ENCODE data around the gene EPC1. TPM values are rescaled to one million over a fixed set of nuclear protein-coding genes. Genes with fewer than 3 reads are reported as not detected.

The EPC1 gene
- total and polyA plus RNA-seq, 9 of the 15 experiments (the other 6 are each of a cell fraction or from before 2014, with no cell fraction given), result 7.0 to 43.6 (median 16.1) TPM

DNA sequence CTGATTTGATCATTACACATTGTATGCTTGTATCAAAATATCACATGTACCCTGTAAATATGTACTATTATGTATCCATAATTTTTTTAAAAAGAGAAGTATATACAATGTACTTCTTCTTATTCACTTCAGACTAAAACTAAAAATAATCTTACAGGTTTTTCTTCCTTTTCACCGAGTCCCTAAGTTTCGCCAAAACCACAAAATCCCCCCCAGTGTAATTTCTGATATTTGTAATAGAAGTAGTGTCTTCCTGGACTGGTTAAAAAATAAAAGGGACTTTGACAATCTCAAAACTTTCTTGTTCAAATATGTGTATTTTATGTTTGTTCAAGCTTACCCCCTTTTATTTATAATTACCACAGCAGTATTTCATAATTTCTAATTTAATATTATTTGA, 23.9 kb downstream of the EPC1 start:
- intact Hi-C loops (cut with micrococcal nuclease), result no loop called here
- no peak for FAIRE-seq
- DNase-seq (ENCODE audit: extremely low read depth in 1 of 4, low spot score in 3 of 4), result no peak
- H3K36me3 ChIP-seq (ENCODE audit: control insufficient read depth, insufficient read depth, low read length), result peaks cover 7% of the 10 kb centered on the region; the same call in 1 of the 3 replicates
- H3K27me3 ChIP-seq (ENCODE audit: control insufficient read depth in 2 of 2, insufficient read depth in 2 of 2, low read length in 2 of 2), result no peaks in the 10 kb centered on the region
- no peak overlapping the region for H3K9ac ChIP-seq (ENCODE audit: insufficient read depth in 1 of 2, low read depth in 2 of 2, low read length in 2 of 2)
- H2AFZ ChIP-seq (ENCODE audit: low read depth, low read length), result no peak overlapping the region
- no peak overlapping the region for H3K27ac ChIP-seq (ENCODE audit: extremely low read depth, low read depth, low read length)
- H3K4me3 ChIP-seq, result no peak overlapping the region
- no peak overlapping the region for H3K4me2 ChIP-seq (ENCODE audit: insufficient read depth, low read length)
- ChIA-PET CTCF (ENCODE audit: low intra/inter-chr PET ratio) (no interaction called here), POLR2A (interaction anchor here (1.7 kb wide), 1 partner anchor 19 kb away, joined by 6 read pairs; no protein-coding TSS in a partner anchor)
- H3K9me1 ChIP-seq (ENCODE audit: control insufficient read depth, insufficient read depth, low read length), result no peaks in the 10 kb centered on the region
- H3K4me1 ChIP-seq (replicated peaks in 1 of 2; ENCODE audit: control insufficient read depth in 2 of 2, insufficient read depth in 2 of 2, low read length in 2 of 2), result peaks cover 0 to 6% of the 10 kb centered on the region in 2 experiments; a peak in 2 of 5 replicates
- 97% methylated on average over 2 of the region's 2 CpGs for WGBS (ENCODE audit: insufficient coverage, low coverage, missing lambda C conversion rate)
- peaks cover 98% of the 10 kb centered on the region for H3K79me2 ChIP-seq (ENCODE audit: control insufficient read depth, insufficient read depth, low read length)
- H4K20me1 ChIP-seq (replicated peaks; ENCODE audit: control insufficient read depth, insufficient read depth, low read length), result peaks cover 15% of the 10 kb centered on the region
- no TSS peak for BruUV-seq (replicated peaks)
- H3K9me3 ChIP-seq (replicated peaks; ENCODE audit: control insufficient read depth, insufficient read depth, low read depth, low read length), result no peaks in the 10 kb centered on the region
- ATAC-seq, result no peak
- in situ Hi-C loops (cut with MboI), result no loop called here
- TF ChIP-seq XRCC3 (IDR thresholded peaks at IDR 0.05), result no peak
- TF ChIP-seq CREM (IDR thresholded peaks at IDR 0.05; ENCODE audit: low read depth), result no peak
- no peak for TF ChIP-seq ZNF695 (CRISPR knock-in tag; IDR thresholded peaks at IDR 0.05)
- TF ChIP-seq PHF21A (IDR thresholded peaks at IDR 0.05; ENCODE audit: borderline replicate concordance, low read depth), result no peak
- no peak for TF ChIP-seq TARDBP (IDR thresholded peaks at IDR 0.05)
- TF ChIP-seq, protein P1, sequence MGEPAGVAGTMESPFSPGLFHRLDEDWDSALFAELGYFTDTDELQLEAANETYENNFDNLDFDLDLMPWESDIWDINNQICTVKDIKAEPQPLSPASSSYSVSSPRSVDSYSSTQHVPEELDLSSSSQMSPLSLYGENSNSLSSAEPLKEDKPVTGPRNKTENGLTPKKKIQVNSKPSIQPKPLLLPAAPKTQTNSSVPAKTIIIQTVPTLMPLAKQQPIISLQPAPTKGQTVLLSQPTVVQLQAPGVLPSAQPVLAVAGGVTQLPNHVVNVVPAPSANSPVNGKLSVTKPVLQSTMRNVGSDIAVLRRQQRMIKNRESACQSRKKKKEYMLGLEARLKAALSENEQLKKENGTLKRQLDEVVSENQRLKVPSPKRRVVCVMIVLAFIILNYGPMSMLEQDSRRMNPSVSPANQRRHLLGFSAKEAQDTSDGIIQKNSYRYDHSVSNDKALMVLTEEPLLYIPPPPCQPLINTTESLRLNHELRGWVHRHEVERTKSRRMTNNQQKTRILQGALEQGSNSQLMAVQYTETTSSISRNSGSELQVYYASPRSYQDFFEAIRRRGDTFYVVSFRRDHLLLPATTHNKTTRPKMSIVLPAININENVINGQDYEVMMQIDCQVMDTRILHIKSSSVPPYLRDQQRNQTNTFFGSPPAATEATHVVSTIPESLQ (CRISPR knock-in tag; IDR thresholded peaks at IDR 0.05), result no peak
- TF ChIP-seq ZNF586 (CRISPR knock-in tag; conservative IDR thresholded peaks at IDR 0.05), result no peak
- no peak for TF ChIP-seq BRCA1 (IDR thresholded peaks at IDR 0.05)
- TF ChIP-seq BRCA1 (CRISPR knock-in tag; IDR thresholded peaks at IDR 0.05), result no peak
- TF ChIP-seq, protein P2, sequence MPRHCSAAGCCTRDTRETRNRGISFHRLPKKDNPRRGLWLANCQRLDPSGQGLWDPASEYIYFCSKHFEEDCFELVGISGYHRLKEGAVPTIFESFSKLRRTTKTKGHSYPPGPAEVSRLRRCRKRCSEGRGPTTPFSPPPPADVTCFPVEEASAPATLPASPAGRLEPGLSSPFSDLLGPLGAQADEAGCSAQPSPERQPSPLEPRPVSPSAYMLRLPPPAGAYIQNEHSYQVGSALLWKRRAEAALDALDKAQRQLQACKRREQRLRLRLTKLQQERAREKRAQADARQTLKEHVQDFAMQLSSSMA (CRISPR knock-in tag; IDR thresholded peaks at IDR 0.05), result no peak
- no peak for TF ChIP-seq RBM14 (IDR thresholded peaks at IDR 0.05; ENCODE audit: borderline replicate concordance, insufficient read depth, low read depth, low read length)
- TF ChIP-seq PCBP1 (IDR thresholded peaks at IDR 0.05; ENCODE audit: low read depth, low read length, poor library complexity, severe bottlenecking), result no peak
- TF ChIP-seq, protein P3, sequence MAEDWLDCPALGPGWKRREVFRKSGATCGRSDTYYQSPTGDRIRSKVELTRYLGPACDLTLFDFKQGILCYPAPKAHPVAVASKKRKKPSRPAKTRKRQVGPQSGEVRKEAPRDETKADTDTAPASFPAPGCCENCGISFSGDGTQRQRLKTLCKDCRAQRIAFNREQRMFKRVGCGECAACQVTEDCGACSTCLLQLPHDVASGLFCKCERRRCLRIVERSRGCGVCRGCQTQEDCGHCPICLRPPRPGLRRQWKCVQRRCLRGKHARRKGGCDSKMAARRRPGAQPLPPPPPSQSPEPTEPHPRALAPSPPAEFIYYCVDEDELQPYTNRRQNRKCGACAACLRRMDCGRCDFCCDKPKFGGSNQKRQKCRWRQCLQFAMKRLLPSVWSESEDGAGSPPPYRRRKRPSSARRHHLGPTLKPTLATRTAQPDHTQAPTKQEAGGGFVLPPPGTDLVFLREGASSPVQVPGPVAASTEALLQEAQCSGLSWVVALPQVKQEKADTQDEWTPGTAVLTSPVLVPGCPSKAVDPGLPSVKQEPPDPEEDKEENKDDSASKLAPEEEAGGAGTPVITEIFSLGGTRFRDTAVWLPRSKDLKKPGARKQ (CRISPR knock-in tag; IDR thresholded peaks at IDR 0.05), result no peak
- no peak for TF ChIP-seq HNRNPL (IDR thresholded peaks at IDR 0.05; ENCODE audit: low read depth, low read length)
- TF ChIP-seq, protein P4, sequence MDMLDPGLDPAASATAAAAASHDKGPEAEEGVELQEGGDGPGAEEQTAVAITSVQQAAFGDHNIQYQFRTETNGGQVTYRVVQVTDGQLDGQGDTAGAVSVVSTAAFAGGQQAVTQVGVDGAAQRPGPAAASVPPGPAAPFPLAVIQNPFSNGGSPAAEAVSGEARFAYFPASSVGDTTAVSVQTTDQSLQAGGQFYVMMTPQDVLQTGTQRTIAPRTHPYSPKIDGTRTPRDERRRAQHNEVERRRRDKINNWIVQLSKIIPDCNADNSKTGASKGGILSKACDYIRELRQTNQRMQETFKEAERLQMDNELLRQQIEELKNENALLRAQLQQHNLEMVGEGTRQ (CRISPR knock-in tag; IDR thresholded peaks at IDR 0.05), result no peak
- TF ChIP-seq STAT5A (IDR thresholded peaks at IDR 0.05; ENCODE audit: borderline replicate concordance, low read length), result no peak
- no peak for TF ChIP-seq ZNF551 (CRISPR knock-in tag; IDR thresholded peaks at IDR 0.05)
- no peak for TF ChIP-seq EP400 (IDR thresholded peaks at IDR 0.05)

Measured in K562 (cell line).